Measurements from ENCODE around the gene MXD4. TPM values are rescaled to one million over a fixed set of nuclear protein-coding genes. Genes with fewer than 3 reads are reported as not detected.

The MXD4 gene
- total and polyA plus RNA-seq, 9 of the 15 experiments (the other 6 are each of a cell fraction or from before 2014, with no cell fraction given), result 0.06 to 13.5 (median 5.9) TPM

GRCh38 chr4:2273657-2274319 lies 11.9 kb upstream of the MXD4 start (continued):
- TF ChIP-seq MECOM (CRISPR knock-in tag; IDR thresholded peaks at IDR 0.05) (no peak), SOX6 (IDR thresholded peaks at IDR 0.05) (peak; percentile 49; the same call in 1 of the 2 replicates), CTBP1 (IDR thresholded peaks at IDR 0.05; ENCODE audit: borderline replicate concordance) (peak; percentile 27; the same call in 1 of the 2 replicates), SRSF1 (IDR thresholded peaks at IDR 0.05; ENCODE audit: low read depth, low read length) (no peak), GABPA (tag; conservative IDR thresholded peaks at IDR 0.05; ENCODE audit: low read depth) (no peak), MLX (CRISPR knock-in tag; conservative IDR thresholded peaks at IDR 0.05) (no peak), TRIM24 (IDR thresholded peaks at IDR 0.05) (peak in 1 of 2 experiments; percentile 51; a peak in 1 of 4 replicates), REST (IDR thresholded peaks at IDR 0.05; ENCODE audit: borderline replicate concordance) (no peak), REST (CRISPR knock-in tag; IDR thresholded peaks at IDR 0.05; ENCODE audit: low read depth) (no peak), ZNF592 (IDR thresholded peaks at IDR 0.05) (peak; percentile 67; the same call in 1 of the 2 replicates), ID3 (CRISPR knock-in tag; IDR thresholded peaks at IDR 0.05) (no peak), ID3 (tag; IDR thresholded peaks at IDR 0.05) (0 out of 2 replicates have a peak, but pooled peaks have one; percentile 23), SMARCA4 (IDR thresholded peaks at IDR 0.05) (peak; percentile 12; the same call in 1 of the 2 replicates), SREBF2 (CRISPR knock-in tag; IDR thresholded peaks at IDR 0.05) (no peak), EP300 (IDR thresholded peaks at IDR 0.05; ENCODE audit: low read length) (peak; percentile 17; the same call in 1 of the 2 replicates), NFIC (IDR thresholded peaks at IDR 0.05) (peak; percentile 73)

All from K562 (cell line).